PC-9 (cell line): ENCODE results near the gene LRRC59.

Source experiments
- EZH2 ChIP-seq: fragments of 200-600 bp; sonication (generic); IDR thresholded peaks from 2 replicates; pipeline ENCODE4 v1.8.0; 2017; ENCODE audit warnings: antibody characterized with exemption, low read depth
- TF ChIP-seq, protein P1 (sequence below): fragments of 200-600 bp; sonication (generic); conservative IDR thresholded peaks from 2 replicates; pipeline ENCODE4 v1.6.1; 2017; ENCODE audit warnings: mixed run types, antibody characterized with exemption, mild to moderate bottlenecking, moderate library complexity

DNA sequence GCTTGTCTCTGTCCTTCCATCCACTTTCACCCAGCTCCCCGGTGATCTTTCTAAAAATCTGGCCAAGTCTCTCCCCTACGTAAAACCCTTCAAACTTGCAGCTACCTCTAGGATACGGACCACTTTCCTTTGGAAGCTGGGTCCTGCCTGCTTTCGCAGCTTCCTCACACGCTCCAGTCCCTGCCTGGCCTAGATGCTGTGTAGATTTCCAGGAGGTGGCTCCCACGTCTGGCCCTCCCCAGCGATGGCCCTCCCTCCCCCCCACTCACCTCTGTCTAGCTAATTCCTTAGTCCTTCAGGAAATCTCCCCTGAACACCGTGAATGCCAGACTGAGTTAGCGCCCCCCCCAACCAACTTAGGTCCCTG is 579 bp upstream of the LRRC59 start:
- TF ChIP-seq, protein P1, sequence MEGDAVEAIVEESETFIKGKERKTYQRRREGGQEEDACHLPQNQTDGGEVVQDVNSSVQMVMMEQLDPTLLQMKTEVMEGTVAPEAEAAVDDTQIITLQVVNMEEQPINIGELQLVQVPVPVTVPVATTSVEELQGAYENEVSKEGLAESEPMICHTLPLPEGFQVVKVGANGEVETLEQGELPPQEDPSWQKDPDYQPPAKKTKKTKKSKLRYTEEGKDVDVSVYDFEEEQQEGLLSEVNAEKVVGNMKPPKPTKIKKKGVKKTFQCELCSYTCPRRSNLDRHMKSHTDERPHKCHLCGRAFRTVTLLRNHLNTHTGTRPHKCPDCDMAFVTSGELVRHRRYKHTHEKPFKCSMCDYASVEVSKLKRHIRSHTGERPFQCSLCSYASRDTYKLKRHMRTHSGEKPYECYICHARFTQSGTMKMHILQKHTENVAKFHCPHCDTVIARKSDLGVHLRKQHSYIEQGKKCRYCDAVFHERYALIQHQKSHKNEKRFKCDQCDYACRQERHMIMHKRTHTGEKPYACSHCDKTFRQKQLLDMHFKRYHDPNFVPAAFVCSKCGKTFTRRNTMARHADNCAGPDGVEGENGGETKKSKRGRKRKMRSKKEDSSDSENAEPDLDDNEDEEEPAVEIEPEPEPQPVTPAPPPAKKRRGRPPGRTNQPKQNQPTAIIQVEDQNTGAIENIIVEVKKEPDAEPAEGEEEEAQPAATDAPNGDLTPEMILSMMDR, result no peak
- TF ChIP-seq EZH2, result no peak
